HTERT RPE-1 (cell line): ENCODE data around the gene ST6GALNAC2.
"Not testable (repeated sequence)": the region's sequence is repeated elsewhere in the genome, so short reads cannot be mapped to it uniquely, and the experiment has no call there.

Experiments
- in situ Hi-C: fragments of 300-500 bp; cut with MboI; formaldehyde crosslinking; loops from 4 replicates; pipeline ENCODE4 v1.14.3; 2020; ENCODE audit warnings: low sequenced_read_pairs

ST6GALNAC2 gene

GRCh38 chr17:76570877-76571471 lies 14.7 kb downstream of the ST6GALNAC2 start:
- in situ Hi-C loops = no loop called here

- in situ Hi-C loops = no loop called here
These were observed 15.2 kb downstream of the ST6GALNAC2 start for GRCh38 chr17:76570457-76570856.

- in situ Hi-C loops = no loop called here
These were observed 15.9 kb downstream of the ST6GALNAC2 start for GRCh38 chr17:76569607-76570279.

GRCh38 chr17:76568811-76569221 lies 16.8 kb downstream of the ST6GALNAC2 start:
- in situ Hi-C loops = no loop called here

DNA sequence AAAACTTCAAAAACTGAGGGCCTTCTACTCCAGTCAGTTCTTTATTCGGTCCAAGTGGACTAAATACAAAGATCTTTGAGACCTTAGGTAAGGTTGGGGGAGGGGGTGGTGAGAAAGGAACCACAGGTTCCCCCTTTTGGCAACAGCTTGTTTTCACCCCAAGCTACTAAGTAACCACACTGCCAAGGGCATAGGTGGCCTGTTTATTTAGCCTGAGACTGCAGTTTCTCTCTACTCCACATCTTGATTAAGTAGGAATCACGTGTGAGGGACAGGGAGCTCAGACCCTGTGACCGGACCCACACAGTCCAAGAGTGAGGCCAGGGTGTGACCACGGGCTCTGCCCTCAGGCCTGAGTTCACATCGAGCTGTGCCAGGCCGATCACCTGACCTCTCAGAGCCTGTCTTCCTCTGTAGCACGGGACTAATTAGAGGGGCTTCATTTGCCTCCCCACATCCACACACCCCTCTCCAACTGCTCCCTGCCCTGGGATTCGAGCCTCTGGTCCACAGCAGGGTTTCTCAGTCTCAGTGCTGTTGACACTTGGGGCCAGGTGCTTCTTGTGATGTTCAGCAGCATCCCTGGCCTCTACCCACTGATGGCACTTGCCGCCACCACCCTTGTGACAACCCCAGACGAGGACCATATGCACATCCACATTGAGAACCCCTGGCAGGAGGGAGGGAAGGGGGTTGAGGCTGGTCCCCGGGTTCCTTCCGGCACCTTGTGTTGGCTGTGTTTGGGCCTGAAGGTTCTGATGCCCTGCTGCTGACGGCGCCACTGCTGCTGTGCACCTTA lies 17.8 kb downstream of the ST6GALNAC2 start:
- in situ Hi-C loops = no loop called here

- in situ Hi-C loops = no loop called here
These were observed 18.6 kb downstream of the ST6GALNAC2 start for GRCh38 chr17:76566988-76567431.

DNA sequence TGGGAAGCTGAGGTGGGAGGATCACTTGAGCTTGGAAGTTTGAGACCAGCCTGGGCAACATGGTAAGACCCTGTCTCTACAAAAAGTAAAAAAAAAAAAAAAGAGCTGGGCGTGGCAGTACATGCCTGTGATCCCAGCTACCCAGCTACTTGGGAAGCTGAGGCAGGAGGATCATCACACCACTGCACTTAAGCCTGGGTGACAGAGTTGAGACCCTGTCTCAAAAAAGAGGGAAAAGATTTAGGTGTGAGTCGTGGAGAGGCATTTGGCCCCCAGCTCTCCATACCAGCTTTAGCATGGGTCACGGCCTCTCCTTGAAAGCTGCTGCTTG lies 19.1 kb downstream of the ST6GALNAC2 start:
- in situ Hi-C loops = no loop called here

GRCh38 chr17:76565728-76566612 lies 19.7 kb downstream of the ST6GALNAC2 start:
- in situ Hi-C loops = no loop called here

DNA sequence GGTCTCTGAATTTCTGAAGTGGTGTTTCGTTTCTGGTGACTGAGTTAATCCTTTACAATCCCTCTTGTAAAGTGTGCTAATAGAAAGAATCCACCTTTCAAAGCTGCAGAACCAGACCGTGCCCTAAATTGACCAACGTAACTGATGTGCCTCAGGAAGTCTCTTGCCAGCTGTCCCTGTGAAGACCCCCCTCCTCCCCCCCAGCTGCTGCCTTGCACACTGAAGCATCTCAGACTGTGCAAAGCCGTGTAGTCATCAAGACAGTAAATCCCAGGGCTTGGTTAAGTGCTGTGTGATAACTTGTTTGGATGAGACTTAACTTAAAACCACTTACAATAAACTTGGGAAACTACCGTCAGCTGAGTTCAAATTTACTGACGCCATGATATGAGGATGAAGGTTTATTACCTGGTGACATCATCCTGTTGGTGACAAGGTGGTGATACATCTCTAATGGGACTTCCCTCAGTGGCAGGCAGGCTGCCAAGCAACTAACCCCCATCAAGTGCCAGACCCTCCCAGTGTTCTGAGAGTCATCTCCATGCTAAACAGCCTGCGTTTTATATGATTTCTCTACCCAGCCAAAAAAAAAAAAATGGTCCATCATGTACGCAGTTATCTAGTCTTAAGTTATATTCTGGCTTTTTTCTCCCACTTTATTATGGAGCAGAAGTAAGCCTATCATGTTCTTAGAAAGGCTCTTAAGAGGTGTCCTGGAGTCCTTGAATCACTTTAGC lies 20.5 kb downstream of the ST6GALNAC2 start:
- in situ Hi-C loops = not testable (repeated sequence)

- in situ Hi-C loops = not testable (repeated sequence)
These were observed 22.3 kb downstream of the ST6GALNAC2 start for GRCh38 chr17:76563359-76563758.

- in situ Hi-C loops = no loop called here
These were observed 22.9 kb downstream of the ST6GALNAC2 start for GRCh38 chr17:76562734-76563148.

DNA sequence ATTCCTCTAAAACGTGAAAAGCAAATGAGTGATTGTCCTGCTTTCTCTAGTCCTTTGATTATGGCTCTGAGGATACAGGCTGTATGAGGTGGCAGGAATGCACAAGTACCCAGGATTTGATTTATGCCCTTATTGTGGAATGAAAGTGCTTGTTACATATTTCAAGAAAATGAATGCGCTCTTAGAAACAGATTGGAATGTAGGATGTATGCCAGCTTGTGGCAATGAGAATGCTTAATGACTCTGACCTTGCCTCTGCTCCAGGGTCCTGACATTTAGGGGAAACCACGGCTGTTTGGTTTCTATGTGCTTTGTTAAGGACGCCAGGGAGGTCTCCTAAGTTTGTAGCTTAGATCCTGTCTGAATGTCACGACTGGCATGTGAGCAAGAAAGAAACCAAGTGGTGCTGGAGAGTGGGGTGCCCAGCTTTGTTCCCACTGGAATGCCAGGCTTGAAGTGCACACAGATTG lies 23.8 kb downstream of the ST6GALNAC2 start:
- in situ Hi-C loops = no loop called here

DNA sequence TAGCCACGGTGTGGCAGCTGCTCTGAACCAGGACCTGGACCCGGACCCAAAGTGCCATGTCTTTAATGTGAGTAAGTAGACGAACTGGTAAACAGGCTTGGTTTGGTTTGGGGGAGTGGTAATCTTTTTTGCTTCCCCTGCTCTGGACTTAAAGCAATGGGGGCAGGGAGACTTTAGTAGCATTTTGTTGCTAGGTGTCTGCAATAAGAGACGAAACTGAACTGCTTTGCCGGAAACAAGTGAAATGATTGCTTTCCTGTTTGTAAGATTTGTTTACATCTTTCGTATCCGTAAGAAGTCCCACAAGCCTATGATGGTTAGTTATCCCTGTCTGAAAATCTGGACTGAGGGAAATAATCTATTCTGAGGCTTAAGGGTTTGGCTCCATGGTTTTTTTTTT lies 24.3 kb downstream of the ST6GALNAC2 start:
- in situ Hi-C loops = no loop called here

DNA sequence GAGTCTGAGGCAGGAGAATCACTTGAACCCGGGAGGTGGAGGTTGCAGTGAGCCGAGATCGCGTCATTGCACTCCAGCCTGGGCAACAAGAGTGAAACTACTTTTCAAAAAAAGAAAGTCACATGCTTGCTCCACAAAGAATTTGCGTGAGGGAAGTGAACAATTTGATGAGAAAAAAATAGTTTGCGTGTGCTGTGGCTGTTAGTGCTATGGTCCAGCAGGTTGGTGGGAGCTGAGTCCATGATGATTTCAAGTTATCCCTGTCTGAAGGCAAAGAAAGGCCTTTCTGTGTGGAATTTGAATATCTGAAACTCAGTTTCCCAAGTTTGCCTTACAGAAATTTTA lies 24.8 kb downstream of the ST6GALNAC2 start:
- in situ Hi-C loops = no loop called here

DNA sequence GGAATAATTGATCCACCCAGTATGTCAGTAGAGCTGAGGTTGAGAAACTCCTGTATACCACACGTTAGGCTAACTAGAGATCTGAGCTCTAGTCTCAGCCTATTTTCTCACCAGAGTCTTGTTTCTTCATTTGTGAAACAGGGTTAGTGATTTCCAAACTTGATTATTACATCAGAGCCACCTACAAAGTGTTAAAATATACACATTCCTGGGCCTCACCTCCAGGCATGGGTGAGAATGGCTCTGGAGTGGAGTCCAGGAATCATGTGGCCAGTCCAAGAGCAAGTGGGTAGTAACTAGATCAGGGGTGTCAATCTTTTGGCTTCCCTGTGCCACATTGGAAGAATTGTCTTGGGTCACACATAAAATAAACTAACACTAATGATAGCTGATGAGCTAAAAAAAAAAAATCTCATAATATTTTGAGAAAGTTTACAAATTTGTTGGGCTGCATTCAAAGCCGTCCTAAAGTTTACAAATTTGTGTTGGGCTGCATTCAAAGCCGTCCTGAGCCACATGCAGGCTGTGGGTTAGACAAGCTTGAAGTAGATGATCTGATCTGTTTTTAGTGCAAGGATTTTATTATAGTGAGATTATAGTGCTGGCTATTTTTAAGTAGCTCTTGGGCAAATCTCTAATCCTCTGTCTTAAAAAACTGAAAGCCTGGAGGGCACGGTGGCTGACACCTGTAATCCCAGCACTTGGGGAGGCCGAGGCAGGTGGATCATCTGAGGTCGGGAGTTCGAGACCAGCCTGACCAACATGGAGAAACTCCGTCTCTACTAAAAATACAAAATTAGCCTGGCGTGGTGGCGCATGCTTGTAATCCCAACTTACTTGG lies 25.4 kb downstream of the ST6GALNAC2 start:
- in situ Hi-C loops = no loop called here

DNA sequence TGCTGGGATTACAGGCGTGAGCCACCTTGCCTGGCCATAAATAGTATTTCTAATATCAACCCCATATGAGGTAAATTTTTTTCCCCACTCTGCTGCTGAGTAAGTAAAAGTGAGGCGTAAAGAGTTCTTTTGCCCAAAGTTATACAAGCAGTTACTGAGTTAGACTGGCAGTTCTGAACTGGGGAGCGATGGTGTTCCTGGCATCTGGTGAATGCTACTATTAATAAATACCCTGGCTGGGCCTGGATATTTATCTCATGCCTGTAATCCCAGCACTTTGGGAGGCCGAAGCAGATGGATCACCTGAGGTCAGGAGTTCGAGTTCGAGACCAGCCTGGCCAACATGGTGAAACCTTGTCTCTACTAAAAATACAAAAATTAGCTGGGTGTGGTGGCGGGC lies 26.2 kb downstream of the ST6GALNAC2 start:
- in situ Hi-C loops = not testable (repeated sequence)

- in situ Hi-C loops = no loop called here
These were observed 27.2 kb downstream of the ST6GALNAC2 start for GRCh38 chr17:76558198-76559095.
